ENCODE data around the gene U2AF2.

The U2AF2 gene

DNA sequence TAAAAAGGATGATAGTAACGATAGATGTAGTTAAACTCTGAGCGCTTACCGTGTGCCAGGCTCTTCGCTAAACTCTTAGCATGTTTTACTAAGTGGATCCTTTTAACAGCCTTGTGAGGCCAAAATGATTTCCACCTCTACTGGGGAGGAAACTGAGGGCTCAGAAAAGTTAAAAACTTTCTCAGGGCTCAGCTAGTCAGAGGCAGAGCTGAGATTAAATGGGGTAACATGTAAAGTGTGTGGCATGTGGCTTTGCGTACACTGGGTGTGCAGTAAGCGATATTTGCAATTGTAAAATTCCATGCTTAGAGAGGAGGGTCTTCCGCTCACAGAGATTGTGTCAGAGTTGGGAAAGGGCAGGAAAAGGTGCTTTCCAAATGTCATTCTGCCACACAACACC, 1.7 kb downstream of the U2AF2 start:
- TF ChIP-seq, protein P1, sequence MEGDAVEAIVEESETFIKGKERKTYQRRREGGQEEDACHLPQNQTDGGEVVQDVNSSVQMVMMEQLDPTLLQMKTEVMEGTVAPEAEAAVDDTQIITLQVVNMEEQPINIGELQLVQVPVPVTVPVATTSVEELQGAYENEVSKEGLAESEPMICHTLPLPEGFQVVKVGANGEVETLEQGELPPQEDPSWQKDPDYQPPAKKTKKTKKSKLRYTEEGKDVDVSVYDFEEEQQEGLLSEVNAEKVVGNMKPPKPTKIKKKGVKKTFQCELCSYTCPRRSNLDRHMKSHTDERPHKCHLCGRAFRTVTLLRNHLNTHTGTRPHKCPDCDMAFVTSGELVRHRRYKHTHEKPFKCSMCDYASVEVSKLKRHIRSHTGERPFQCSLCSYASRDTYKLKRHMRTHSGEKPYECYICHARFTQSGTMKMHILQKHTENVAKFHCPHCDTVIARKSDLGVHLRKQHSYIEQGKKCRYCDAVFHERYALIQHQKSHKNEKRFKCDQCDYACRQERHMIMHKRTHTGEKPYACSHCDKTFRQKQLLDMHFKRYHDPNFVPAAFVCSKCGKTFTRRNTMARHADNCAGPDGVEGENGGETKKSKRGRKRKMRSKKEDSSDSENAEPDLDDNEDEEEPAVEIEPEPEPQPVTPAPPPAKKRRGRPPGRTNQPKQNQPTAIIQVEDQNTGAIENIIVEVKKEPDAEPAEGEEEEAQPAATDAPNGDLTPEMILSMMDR (IDR thresholded peaks at IDR 0.05; ENCODE audit: low read depth, low read length) = no peak
- no peak for DNase-seq
- peak overlapping the region; percentile 99 for H3K4me3 ChIP-seq (ENCODE audit: low read depth, low read length)
- H3K4me1 ChIP-seq = no peaks in the 10 kb centered on the region
- H3K27me3 ChIP-seq = no peaks in the 10 kb centered on the region
- peaks cover 56% of the 10 kb centered on the region for H3K36me3 ChIP-seq
- H3K9me3 ChIP-seq = no peaks in the 10 kb centered on the region

DNA sequence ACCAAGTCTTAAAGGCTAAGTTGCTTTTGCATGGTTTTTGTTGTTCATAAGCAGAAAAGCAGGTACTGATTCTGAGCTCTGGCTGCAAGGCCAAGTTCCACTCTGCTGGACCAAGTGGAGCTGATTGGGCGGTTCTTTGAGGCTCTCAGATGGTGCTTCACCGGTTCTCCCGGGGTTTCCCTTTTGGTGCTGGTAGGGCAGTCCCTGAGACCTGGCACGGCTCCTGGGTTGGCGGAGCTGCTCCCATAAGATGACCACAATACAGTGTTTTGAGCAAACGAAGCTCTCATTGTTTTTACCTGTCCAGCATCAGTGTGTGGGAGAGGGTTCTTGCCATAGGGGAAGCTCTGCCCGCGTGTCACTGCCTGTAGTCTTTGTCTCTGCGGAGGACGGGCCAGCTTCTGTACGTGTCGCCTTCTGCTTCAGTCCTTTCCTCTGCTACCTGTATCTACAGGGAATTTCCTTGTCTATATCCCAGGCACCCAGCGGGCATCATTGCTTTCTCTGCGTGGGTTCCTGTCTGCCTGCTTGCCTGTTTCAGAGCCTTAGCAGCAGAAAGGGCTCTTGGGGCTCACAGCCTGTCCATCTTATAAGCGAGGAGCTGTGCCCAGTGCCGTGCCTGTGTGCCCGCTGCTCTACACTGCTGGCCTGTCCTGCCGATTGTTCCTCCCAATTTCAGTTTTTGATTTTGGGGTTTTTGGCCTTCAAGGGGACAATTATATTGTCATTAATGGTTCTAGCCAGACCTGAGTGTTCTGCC, 2.3 kb downstream of the U2AF2 start:
- Histone ChIP-seq H3K27me3 (no peaks in the 10 kb centered on the region), H3K4me1 (no peaks in the 10 kb centered on the region), H3K9me3 (no peaks in the 10 kb centered on the region), H3K36me3 (peaks cover 62% of the 10 kb centered on the region), H3K4me3 (ENCODE audit: low read depth, low read length) (peak overlapping the region; percentile 99)
- TF ChIP-seq, protein P1 (IDR thresholded peaks at IDR 0.05; ENCODE audit: low read depth, low read length) = no peak
- DNase-seq = no peak

DNA sequence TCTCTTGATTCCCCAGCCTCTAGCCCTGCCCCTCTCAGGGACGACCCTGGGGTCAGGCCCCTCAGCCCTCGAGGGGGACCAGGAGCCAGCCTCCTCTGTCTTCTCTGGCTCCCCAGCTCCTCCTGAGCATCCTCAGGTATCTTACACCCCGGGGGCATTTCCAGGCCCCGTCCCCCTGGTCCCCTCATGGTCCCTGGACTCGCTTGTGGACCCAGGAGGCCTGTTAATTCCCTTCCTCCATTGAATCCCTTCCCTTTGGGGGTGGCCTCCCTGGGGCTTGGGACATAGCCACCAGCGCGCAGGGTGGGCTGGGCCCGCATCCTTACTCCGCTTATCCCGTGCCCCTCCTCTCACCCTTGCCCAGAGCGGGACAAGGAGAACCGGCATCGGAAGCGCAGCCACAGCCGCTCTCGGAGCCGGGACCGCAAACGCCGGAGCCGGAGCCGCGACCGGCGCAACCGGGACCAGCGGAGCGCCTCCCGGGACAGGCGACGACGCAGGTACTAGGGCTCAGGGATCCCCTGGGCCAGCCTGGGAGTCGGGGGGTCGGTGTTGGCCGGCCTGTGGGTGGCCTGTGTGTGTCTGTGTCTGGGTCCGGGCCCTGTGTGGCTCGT, 4.1 kb downstream of the U2AF2 start:
- H3K36me3 ChIP-seq = peaks cover 78% of the 10 kb centered on the region
- no peak for DNase-seq
- no peaks in the 10 kb centered on the region for H3K4me1 ChIP-seq
- TF ChIP-seq, protein P1 (IDR thresholded peaks at IDR 0.05; ENCODE audit: low read depth, low read length) = no peak
- H3K27me3 ChIP-seq = no peaks in the 10 kb centered on the region
- no peak overlapping the region for H3K4me3 ChIP-seq (ENCODE audit: low read depth, low read length)
- H3K9me3 ChIP-seq = no peaks in the 10 kb centered on the region

DNA sequence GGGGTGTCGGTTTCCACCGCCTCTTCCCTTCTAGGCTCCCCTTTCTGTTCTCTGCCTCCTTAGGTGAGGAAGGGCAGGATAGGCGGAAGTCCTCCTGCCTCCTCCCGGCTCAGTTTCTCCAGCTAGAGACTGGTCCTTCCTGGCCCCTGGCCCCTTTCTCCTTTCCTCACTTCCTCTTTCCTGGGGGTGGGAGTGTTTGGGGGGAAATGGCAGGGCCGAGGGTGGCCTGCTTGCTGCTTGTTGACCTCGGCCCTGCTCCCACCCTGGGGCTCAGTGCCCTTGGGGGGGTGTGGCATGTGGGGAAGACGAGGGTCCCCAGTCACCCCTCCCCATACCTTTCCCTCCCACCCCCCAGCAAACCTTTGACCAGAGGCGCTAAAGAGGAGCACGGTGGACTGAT, 5.0 kb downstream of the U2AF2 start:
- TF ChIP-seq, protein P1 (IDR thresholded peaks at IDR 0.05; ENCODE audit: low read depth, low read length) = no peak
- no peaks in the 10 kb centered on the region for H3K27me3 ChIP-seq
- no peaks in the 10 kb centered on the region for H3K9me3 ChIP-seq
- H3K4me1 ChIP-seq = no peaks in the 10 kb centered on the region
- DNase-seq = no peak
- H3K4me3 ChIP-seq (ENCODE audit: low read depth, low read length) = no peak overlapping the region
- peaks cover 87% of the 10 kb centered on the region for H3K36me3 ChIP-seq

DNA sequence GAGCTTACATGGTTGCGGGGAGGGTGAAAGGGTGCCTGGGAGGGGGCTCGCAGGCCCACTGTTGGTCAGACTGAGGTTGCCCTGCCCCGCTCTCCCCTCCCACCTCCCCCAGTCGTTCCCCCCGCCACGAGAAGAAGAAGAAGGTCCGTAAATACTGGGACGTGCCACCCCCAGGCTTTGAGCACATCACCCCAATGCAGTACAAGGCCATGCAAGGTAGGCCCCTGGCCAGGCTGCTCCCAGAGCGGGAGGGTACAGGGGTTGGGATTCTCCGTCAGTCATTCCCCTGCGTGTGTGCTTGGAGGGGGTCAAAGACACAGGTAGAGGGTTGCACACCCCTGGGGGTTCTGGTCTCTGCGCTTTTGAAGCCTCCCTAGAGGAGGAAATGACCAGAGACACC, 5.6 kb downstream of the U2AF2 start:
- H3K4me3 ChIP-seq (ENCODE audit: low read depth, low read length) = no peak overlapping the region

More for the DNA sequence above, 5.6 kb downstream of the U2AF2 start:
- H3K36me3 ChIP-seq = peaks cover 89% of the 10 kb centered on the region
- DNase-seq = no peak
- H3K9me3 ChIP-seq = no peaks in the 10 kb centered on the region
- no peaks in the 10 kb centered on the region for H3K27me3 ChIP-seq
- TF ChIP-seq, protein P1 (IDR thresholded peaks at IDR 0.05; ENCODE audit: low read depth, low read length) = no peak
- no peaks in the 10 kb centered on the region for H3K4me1 ChIP-seq
